Measurements from ENCODE around the gene ARHGAP45. TPM values are rescaled to one million over a fixed set of nuclear protein-coding genes. Genes with fewer than 3 reads are reported as not detected.

ARHGAP45 gene
- total RNA-seq, 2 donors from 2014 or later = 27.4 to 37.9 TPM

- TF ChIP-seq CTCF (IDR thresholded peaks at IDR 0.05) = no peak
- Histone ChIP-seq H3K36me3 (no peaks in the 10 kb centered on the region), H3K4me3 (no peak overlapping the region), H3K9me3 (no peaks in the 10 kb centered on the region), H3K9ac (ENCODE audit: low read depth in 2 of 2, low read length in 2 of 2) (no peak overlapping the region), H3K4me1 (peaks cover 27% of the 10 kb centered on the region), H3K27me3 (peaks cover 35% of the 10 kb centered on the region), H3K27ac (no peak overlapping the region)
- no peak for DNase-seq
- intact Hi-C loops (cut with DNase I) = no loop called here
Measured at GRCh38 chr19:1070576-1070930, 3.6 kb downstream of the ARHGAP45 start.

GRCh38 chr19:1070931-1071791, 4.2 kb downstream of the ARHGAP45 start:
- H3K27me3 ChIP-seq = peaks cover 35% of the 10 kb centered on the region
- peaks cover 23% of the 10 kb centered on the region for H3K4me1 ChIP-seq
- no peak for TF ChIP-seq CTCF (IDR thresholded peaks at IDR 0.05)
- no peak overlapping the region for H3K9ac ChIP-seq (ENCODE audit: low read depth in 2 of 2, low read length in 2 of 2)
- intact Hi-C loops (cut with DNase I) = no loop called here
- no peaks in the 10 kb centered on the region for H3K36me3 ChIP-seq
- H3K27ac ChIP-seq = no peak overlapping the region
- no peak overlapping the region for H3K4me3 ChIP-seq
- no peaks in the 10 kb centered on the region for H3K9me3 ChIP-seq
- no peak for DNase-seq

GRCh38 chr19:1072371-1073015, 5.5 kb downstream of the ARHGAP45 start:
- intact Hi-C loops (cut with DNase I) = no loop called here
- Histone ChIP-seq H3K4me1 (peaks cover 13% of the 10 kb centered on the region), H3K36me3 (no peaks in the 10 kb centered on the region), H3K9ac (ENCODE audit: low read depth in 2 of 2, low read length in 2 of 2) (no peak overlapping the region), H3K9me3 (no peaks in the 10 kb centered on the region), H3K27me3 (peaks cover 22% of the 10 kb centered on the region), H3K4me3 (no peak overlapping the region), H3K27ac (no peak overlapping the region)
- TF ChIP-seq CTCF (IDR thresholded peaks at IDR 0.05) = no peak
- DNase-seq = no peak

- TF ChIP-seq CTCF (IDR thresholded peaks at IDR 0.05) = no peak
- peaks cover 22% of the 10 kb centered on the region for H3K27me3 ChIP-seq
- H3K36me3 ChIP-seq = no peaks in the 10 kb centered on the region
- intact Hi-C loops (cut with DNase I) = no loop called here
- H3K27ac ChIP-seq = no peak overlapping the region
- H3K4me1 ChIP-seq = peaks cover 13% of the 10 kb centered on the region
- DNase-seq = no peak
- H3K9ac ChIP-seq (ENCODE audit: low read depth in 2 of 2, low read length in 2 of 2) = no peak overlapping the region
- H3K4me3 ChIP-seq = no peak overlapping the region
- no peaks in the 10 kb centered on the region for H3K9me3 ChIP-seq
Measured at GRCh38 chr19:1073063-1073955, 6.3 kb downstream of the ARHGAP45 start.

GRCh38 chr19:1073956-1074517, 7.1 kb downstream of the ARHGAP45 start:
- Histone ChIP-seq H3K9ac (ENCODE audit: low read depth in 2 of 2, low read length in 2 of 2) (peak overlapping the region in 1 of 2 donors; percentile 12), H3K4me1 (peaks cover 9% of the 10 kb centered on the region), H3K27me3 (peaks cover 22% of the 10 kb centered on the region), H3K36me3 (no peaks in the 10 kb centered on the region), H3K9me3 (no peaks in the 10 kb centered on the region), H3K27ac (peak overlapping the region; percentile 5), H3K4me3 (no peak overlapping the region)
- intact Hi-C loops (cut with DNase I) = no loop called here
- TF ChIP-seq CTCF (IDR thresholded peaks at IDR 0.05) = no peak
- no peak for DNase-seq
